IMR-90 (cell line): ENCODE measurements around the gene ADAP2.

ENCODE experiments used
- BHLHE40 ChIP-seq: fragments of 150-350 bp; IDR thresholded peaks from 2 replicates; pipeline ENCODE4 v1.6.1; 2016; ENCODE audit warnings: mild to moderate bottlenecking, low read depth, low read length
- CEBPB ChIP-seq: IDR thresholded peaks from 2 replicates; pipeline ENCODE4 v1.6.1; 2012; ENCODE audit warnings: low read depth, low read length, improper control_type of control experiment
- CHD1 ChIP-seq: IDR thresholded peaks from 2 replicates; pipeline ENCODE4 v1.6.1; 2012; ENCODE audit warnings: low read depth, low read length, improper control_type of control experiment
- CTCF ChIP-seq: conservative IDR thresholded peaks from 2 replicates; pipeline ENCODE4 v1.5.1; 2012; ENCODE audit warnings: mild to moderate bottlenecking, low read depth, low read length, improper control_type of control experiment
- ELK1 ChIP-seq: fragments of 150-350 bp; IDR thresholded peaks from 2 replicates; pipeline ENCODE4 v1.6.1; 2016; ENCODE audit warnings: low read depth, mild to moderate bottlenecking, low read length, moderate library complexity, borderline replicate concordance
- FOS ChIP-seq: fragments of 150-350 bp; IDR thresholded peaks from 2 replicates; pipeline ENCODE4 v1.6.1; 2016; ENCODE audit warnings: low read depth, low read length
- MAFK ChIP-seq: IDR thresholded peaks from 2 replicates; pipeline ENCODE4 v1.6.1; 2012; ENCODE audit warnings: low read depth, low read length, improper control_type of control experiment
- NFE2L2 ChIP-seq: fragments of 150-350 bp; IDR thresholded peaks from 2 replicates; pipeline ENCODE4 v1.6.1; 2016; ENCODE audit warnings: low read depth, mild to moderate bottlenecking, low read length
- POLR2A ChIP-seq: IDR thresholded peaks from 2 replicates; pipeline ENCODE4 v1.6.1; 2012; ENCODE audit warnings: mild to moderate bottlenecking, low read depth, low read length
- RAD21 ChIP-seq: IDR thresholded peaks from 2 replicates; pipeline ENCODE4 v1.6.1; 2012; ENCODE audit warnings: low read length, improper control_type of control experiment
- RCOR1 ChIP-seq: IDR thresholded peaks from 2 replicates; pipeline ENCODE4 v1.6.1; 2012; ENCODE audit warnings: mild to moderate bottlenecking, low read length, improper control_type of control experiment; ENCODE audit not compliant: insufficient replicate concordance
- RFX5 ChIP-seq: IDR thresholded peaks from 2 replicates; pipeline ENCODE4 v1.8.0; 2012; ENCODE audit warnings: low read depth, mild to moderate bottlenecking, low read length, moderate library complexity
- SMC3 ChIP-seq: fragments of 150-350 bp; IDR thresholded peaks from 2 replicates; pipeline ENCODE4 v1.6.1; 2016; ENCODE audit warnings: low read depth, mild to moderate bottlenecking, antibody characterized with exemption, low read length, moderate library complexity
- USF2 ChIP-seq: fragments of 150-350 bp; IDR thresholded peaks from 2 replicates; pipeline ENCODE4 v1.6.1; 2017; ENCODE audit warnings: mild to moderate bottlenecking, antibody characterized with exemption, low read length, low read depth

GRCh38 chr17:30957741-30958140 lies 36.0 kb downstream of the ADAP2 start:
- TF ChIP-seq CTCF (no peak), RAD21 (no peak), USF2 (no peak), SMC3 (no peak), BHLHE40 (no peak), POLR2A (no peak), MAFK (no peak), CEBPB (no peak), CHD1 (no peak), RCOR1 (no peak), FOS (no peak), RFX5 (no peak), NFE2L2 (no peak), ELK1 (no peak)
